GM18505 (cell line): ENCODE measurements around the gene POTEF.
"Not testable (repeated sequence)": the region's sequence is repeated elsewhere in the genome, so short reads cannot be mapped to it uniquely, and the experiment has no call there.

ENCODE experiments used
- ATAC-seq: cut with Tn5 transposase; IDR thresholded peaks from one replicate; pipeline ENCODE4 v1.9.1; 2021; ENCODE audit not compliant: unreplicated experiment
- POLR2A ChIP-seq: IDR thresholded peaks from 4 replicates; pipeline ENCODE4 v1.6.1; 2011; ENCODE audit warnings: borderline replicate concordance; ENCODE audit not compliant: insufficient read depth, insufficient read length; ENCODE audit errors: extremely low read depth

The POTEF gene

GRCh38 chr2:130156624-130157004 lies 27.6 kb upstream of the POTEF start:
- ATAC-seq = no peak

GRCh38 chr2:130155956-130156623 lies 27.1 kb upstream of the POTEF start:
- not testable (repeated sequence) for ATAC-seq

More at GRCh38 chr2:130156624-130157004, 27.6 kb upstream of the POTEF start:
- TF ChIP-seq POLR2A = no peak

DNA sequence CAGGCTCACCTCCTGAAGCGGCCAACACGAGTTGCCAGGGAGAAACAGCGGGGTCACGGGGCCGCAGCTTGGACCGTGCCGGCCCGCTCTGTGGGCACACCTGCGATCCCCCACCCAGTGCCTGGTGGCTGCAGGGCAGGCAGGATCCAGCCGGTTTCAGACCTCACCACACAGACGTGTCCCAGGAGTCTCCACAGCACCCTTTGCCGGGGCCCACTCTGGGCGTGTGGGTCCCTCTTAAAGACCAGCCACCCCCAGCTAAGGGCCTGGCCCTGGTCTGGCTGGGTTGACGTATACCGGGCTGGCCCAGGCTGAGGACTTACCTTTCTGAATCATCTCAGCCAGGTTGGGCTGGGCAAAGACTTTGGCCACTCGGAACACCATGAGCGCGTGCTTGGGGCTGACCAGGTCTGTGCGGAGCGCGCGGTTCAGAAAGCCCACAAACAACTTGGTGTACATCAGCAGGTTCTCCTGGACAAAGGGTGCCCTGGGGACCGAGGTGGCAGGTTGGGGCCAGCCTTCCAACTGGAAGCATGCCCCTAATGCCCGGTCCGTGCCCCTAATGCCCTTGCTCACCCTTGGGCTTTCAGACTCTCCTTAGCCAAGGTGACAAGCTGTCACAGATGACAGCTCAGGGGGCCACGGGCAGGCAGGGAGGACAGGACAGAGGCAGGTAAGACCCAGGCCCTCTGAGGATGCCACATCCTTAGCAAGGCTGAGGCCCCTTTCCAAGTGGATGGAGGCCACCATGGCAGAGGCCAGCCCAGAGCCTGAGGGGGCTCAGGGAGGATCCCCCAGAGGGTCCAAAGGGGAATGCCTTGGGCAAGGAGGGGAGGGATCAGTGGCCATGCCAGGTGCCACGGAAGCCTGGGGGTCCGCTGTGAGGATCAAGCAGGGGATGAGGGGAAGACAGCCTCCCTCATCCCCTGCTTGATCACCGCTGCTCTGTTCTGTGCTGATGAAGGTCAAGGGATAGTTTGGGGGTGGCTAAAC lies 26.0 kb upstream of the POTEF start:
- no peak for TF ChIP-seq POLR2A
- ATAC-seq = no peak

DNA sequence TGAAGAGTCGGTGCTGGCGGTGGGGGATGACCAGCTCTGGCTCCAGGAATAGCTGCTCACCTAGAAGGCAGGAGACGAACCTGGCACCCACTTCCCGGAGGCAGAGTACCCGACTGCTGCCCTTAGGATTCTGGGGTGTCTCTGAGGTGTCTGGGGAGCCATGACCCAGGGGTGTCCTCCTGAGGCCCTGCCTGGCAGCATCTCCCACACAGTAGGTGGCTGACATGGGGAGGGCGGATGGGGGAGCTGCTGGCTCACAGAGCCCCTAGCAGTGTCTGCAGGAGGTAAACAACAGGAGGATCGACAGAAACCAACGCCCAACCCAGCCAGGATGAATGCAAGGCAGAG lies 25.4 kb upstream of the POTEF start:
- ATAC-seq = not testable (repeated sequence)

DNA sequence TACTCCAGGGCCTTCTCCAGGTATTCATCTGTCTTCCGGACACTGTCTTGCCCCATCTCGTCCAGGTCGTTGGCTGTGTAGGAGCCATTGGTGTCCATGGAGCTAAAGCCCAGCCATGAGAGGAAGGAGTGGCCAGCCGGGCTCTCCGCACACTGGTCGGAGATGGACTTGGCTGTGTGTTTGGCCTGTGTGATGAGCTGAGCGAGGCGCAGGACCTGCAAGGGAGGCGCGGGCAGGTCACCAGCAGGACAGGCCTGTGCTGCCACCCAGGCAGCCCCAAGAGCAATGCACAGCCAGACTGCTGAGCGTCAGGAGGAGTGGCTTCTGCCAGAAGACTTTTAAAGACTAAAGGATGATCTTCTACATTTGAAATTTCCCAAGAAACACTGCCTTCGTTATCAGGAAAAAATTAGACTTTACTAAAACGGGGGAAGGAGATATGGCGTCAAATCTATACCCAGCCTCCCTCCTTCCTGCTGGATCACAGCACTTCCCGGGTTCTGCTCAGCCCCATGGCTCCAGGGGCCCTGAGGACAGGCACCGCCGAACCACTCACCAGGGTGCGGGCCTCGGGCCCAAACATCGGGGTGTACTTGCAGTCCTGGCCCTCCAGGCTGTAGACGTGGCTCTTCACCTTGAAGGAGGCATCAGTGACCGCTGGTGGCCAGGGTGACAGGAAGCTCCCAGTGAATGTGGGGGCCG lies 24.9 kb upstream of the POTEF start:
- not testable (repeated sequence) for ATAC-seq

- TF ChIP-seq POLR2A = no peak
- ATAC-seq = no peak
Observed at GRCh38 chr2:130152816-130153595, 24.0 kb upstream of the POTEF start.

GRCh38 chr2:130152136-130152815 lies 23.3 kb upstream of the POTEF start:
- not testable (repeated sequence) for ATAC-seq

DNA sequence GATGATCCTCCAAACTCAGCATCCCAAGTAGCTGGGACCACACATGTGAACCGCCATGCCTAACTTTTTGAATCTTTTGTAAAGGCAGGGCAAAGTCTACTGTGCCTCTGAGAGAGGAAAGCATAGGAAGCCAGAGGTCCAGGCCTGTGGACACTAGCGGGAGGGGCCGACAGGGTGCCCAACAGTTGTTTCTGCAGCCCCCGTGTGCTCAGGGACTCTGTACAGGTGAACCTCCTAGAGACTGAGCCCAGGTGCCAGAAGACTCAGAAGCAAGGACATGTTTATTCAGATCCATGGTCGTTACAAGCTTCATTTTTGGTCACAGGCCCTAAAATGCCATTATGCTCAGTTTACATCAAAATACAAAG lies 22.1 kb upstream of the POTEF start:
- ATAC-seq = not testable (repeated sequence)

DNA sequence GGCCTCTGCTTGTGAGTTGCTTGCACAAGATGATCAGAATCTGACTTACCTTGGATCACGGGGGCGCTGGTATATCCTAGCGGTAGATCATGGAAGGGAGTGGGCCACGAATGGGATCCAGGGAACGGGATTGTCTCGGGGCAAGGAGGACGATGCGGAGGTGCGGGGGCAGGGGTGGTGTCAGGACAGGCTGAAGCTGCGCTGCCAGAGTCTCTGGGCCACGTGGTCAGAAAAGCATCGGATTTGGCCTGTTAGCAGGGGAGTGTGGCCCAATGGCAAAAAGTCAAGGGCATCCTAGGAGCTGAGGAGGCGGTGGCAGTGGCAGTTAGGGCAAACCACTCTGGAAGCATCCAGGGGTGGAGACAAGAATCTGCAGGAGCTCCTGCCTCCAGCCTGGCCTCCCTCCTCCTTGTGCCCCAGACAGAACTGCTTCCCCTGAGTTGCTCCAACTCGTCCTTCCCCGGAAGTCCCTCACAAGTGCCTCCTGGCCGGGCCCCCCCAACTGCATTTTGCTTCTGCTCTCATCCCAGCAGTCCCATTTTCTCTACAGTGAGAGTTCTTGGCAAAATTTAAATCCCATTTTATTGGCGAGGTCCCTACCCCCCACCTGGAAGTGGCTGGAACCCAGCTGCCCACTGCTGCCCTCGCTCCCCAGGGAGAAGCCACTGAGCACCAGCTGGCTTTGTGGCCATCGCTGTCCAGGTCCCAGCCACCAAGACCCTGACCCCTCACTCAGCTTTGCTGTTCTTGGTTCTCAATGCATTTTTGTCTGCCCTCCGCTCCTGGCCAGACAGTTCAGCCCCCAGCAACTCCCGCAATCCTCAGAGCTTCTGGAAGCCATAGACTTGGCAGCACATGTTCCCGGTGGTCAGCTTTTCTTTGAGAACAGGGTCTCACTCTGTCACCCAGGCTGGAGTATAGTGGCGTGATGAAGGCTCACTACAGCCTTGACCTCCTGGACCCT lies 21.4 kb upstream of the POTEF start:
- no peak for TF ChIP-seq POLR2A
- ATAC-seq = no peak

- ATAC-seq = not testable (repeated sequence)
Observed at GRCh38 chr2:130148515-130148914, 19.5 kb upstream of the POTEF start.

- ATAC-seq = peak; percentile 87
Observed at GRCh38 chr2:130145006-130145414, 16.0 kb upstream of the POTEF start, which contains the start of gene CCDC74B. CCDC74B (minus strand) TSS chr2:130145112; CDS start chr2:130144996, 116 bp downstream.

DNA sequence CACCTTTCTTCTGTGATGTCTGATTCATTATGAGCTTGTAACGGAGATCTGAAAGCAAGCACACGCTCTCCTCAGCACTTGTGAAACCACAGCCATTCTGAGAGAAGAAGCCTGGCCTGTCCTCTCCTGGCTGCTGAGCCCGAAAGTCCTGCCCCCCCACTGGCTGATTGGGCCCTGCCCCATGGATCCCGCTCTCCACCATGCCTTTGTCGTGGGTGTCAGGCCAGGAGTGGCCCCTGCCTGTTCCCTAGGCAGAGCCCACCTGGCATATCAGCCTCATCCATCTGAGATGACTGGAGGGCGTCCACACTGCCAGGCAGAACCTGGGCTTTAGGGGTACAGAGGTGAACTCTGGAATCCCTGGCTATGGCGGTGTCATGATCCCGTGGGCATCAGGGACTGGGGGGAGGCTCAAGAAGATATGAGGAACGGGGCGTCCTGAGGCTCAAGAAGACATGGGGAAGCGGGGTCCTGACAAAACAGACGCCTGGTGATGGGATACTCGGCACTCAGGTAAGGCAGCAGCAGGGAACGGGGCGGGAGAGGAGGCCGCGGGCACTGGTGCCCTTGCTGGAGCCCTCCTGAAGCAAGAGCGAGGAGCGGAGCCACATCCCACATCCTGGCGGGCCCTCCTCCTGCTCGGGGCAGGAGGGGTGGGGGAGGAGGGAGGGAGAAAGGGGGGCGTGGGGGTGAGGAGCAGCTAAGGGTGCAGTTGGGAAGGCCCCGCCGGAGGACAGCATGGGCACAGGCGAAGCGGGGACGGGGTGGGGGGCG lies 14.4 kb upstream of the POTEF start:
- not testable (repeated sequence) for ATAC-seq

- not testable (repeated sequence) for ATAC-seq
Observed at GRCh38 chr2:130142396-130143265, 13.6 kb upstream of the POTEF start.

DNA sequence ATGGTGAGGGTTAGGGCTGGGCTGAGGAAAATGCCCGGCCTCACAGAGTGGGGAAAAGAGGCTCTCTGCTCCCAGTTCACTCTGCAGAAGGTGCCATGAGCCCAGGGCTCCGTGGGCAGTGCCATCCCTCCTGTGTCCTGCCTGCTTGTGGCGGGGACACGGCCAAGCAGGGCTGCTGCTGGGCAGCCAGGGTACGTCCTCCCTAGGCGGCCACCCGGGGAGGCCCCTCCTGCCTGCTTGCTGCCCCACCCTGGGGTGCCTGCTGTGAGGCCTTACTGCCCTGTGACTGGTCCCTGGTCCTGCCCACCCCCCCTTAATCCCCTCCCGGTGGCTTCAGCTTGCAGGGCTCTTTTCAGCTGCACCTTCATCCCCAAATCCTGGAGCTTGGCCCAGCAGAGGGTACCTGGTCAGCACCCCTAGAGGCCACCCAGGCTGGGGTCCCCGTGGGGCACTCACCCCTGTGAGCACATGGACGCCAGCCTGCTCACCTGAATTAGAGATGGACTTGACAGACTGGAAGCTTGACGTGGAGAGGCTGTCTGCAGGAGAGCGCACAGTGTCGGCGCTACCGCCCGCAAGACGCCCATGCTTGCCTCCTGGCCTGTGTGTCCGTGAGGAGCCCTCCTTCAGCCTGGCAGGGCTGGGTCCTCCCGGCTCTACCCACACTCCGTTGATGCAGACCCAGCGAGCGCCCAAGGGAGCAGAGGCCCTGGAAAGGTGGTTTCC lies 12.8 kb upstream of the POTEF start:
- not testable (repeated sequence) for ATAC-seq

DNA sequence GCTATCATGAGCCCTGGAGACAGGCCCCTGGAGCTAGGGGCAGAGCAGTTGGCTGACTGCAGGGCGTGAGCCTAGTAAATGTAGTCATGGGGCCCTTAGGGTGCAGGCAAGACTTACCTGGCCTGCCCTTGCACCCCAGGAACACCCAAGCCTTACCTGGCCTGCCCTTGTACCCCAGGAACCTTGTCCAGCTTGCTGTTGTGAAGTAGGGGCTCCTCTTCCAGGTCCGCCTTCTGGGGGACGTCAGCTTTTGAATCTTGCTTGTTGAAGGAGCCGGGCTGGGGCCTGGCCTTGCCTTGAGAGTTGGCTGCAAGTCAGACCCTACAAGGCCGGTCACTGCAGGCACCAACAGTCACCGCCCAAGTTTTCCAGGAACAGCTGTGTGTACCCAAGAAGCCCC lies 12.0 kb upstream of the POTEF start:
- ATAC-seq = not testable (repeated sequence)
